Stimulated activated CD4-positive, alpha-beta T cell treated with anti-CD3 and anti-CD28 coated beads, Interleukin-4, amount 100 ng/mL, for 24 hours (primary cell): ENCODE results near the gene TCF12.

ENCODE experiments used
- DNase-seq: peaks from one replicate; pipeline ENCODE4 v3.0.0-alpha.2; 2020

The TCF12 gene

DNA sequence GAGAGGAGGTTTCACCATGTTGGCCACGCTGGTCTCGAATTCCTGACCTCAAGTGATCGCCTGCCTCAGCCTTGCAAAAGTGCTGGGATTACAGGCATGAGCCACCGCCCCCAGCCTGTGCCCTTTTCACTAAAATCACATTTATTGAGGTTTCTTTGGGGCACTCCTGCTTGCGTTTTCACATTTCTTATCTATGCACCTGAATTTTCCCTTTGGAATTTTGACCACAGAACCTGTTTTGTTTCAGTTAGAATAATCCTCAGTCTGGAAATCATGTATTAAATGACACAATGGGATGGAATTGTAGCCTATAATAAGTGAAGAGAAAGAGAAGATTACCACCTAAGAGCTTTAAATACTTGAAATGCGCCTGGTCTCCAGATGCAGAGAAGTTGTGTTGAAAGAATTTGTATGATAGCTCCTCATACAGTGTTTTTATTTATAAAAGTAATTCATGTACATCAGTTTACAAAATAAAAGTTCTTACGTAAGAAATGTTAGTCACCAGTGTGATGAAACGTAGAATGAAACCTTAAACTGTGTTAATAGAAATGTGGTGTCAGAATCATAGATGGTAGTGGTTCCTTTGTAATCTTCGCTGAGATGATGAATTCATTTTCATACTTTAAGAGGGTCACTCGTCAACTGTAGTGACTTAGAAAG, 107.0 kb downstream of the TCF12 start:
- DNase-seq: no peak

DNA sequence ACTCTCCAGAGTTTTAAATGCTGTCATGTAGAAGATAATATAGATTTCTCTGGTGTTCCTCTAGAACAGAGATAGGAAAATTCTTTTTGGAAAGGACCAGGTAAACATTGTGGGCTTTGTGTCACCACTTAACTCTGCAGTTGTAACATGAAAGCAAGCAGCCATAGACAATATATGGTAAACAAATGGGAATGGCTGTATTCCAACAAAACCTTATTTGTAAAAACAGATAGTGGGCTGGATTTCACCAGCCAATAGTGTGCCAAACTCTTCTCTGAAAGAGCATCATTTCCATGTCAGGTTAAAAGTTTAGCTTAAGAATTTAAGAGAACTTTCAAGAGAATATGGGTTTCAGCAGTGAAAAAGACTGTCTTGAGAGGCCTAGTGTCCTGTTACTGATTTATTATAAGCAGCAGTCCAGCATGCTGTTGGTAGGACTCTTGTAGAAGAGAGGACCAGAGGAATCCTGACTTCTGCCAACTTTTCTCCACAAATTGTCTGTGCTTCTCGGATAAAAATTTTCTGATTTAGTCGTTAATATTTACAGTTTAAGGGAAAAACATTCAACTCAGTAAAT, 107.7 kb downstream of the TCF12 start:
- no peak for DNase-seq

DNA sequence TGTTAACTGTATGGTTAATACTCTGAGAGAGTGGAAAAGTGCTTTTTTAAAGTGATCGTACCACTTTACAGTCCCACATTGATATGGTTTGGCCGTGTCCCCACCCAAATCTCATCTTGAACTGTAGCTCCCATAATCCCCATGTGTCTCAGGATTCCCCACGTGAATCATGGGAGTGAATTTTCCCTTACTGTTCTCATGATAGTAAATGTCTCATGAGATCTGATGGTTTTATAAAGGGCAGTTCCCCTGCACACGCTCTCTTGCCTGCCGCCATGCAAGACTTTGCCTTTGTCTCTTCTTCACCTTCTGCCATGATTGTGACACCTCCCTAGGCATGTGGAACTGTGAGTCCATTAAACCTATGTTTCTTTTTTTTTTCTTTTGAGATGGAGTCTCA, 109.2 kb downstream of the TCF12 start:
- DNase-seq: no peak

DNA sequence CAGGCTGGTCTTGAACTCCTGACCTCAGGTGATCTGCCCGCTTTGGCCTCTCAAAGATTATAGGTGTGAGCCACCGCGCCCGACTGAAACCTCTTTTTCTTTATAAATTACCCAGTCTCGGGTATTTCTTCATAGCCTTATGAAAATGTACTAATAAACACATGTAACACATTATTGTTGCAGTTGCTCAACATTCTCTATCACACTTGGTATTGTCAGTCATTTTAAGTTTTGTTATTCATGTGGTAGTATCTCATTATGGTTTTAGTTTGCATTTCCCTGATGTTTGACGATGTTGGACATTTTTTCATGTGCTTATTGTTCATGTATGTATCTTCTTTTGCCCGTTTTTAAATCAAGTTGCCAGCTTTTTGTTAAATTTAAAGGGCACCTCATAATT, 109.7 kb downstream of the TCF12 start:
- DNase-seq: no peak

DNA sequence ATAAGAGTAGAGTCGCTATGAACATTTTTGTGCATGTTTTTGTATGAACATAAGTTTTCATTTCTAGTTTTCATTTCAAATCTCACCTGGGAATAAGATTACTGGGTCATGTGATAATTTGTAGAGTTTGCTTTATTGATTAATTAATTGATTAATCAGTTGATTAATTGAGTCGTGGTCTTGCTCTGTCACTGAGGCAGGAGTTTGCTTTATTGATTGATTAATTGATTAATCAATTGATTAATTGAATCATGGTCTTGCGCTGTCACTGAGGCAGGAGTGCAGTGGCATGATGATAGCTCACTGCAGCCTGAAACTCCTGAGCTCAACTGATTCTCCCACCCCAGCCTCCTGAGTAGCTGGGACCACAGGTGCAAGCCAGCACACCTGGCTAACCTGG, 111.6 kb downstream of the TCF12 start:
- no peak for DNase-seq

DNA sequence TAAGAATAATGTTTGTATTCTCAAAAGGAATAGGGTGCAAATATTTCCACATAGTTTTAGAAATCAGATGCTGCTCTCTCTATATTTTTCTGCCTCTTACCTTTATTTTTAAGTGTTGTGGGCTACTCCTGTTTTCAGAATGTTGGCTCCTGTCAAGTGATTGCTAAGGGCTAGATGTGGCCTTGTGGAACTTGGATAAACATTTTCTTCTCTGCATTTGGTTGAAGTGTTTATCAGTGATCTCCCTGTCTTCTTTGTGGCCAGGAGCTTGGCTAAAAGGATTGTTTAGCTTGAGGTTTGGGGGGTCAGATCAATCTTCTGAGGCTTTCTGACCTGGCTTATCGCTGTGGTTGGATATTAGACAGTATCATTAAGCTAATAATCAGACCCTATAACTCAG, 112.6 kb downstream of the TCF12 start:
- no peak for DNase-seq

DNA sequence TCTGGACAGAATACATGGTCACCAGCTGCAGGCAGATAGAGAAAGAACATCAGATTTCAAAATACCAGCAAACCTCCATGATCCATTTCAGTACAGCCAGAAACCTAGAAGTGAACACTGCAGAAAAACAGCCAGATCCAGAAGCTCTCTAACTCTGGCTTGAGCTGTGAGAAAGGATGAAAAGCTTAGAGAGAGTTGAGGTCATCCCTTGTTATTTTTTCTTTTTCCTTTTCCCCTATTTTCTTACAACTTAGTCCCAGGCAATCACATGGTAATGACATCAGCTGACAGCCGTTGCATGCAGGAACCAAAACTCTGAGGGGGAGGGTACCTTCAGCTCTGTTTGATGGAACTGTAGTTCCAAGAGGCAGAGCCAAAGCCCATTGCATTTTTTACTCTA, 113.2 kb downstream of the TCF12 start:
- no peak for DNase-seq

DNA sequence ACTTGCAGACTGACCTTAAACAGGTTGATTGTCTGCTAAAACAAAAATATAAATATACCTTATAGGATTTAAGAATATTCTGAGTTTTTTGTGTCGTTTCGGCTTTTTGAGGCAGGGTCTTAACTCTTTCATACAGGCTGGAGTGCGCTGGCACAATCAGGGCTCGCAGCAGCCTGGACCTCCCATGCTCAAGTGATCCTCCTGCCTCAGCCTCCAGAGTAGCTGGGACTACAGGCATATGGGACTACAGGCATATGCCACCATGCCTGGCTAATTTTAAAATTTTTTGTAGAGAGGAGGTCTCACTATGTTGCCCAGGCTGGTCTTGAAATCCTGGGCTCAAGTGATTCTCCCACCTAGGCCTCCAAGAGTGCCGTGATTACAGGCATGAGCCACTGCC, 113.9 kb downstream of the TCF12 start:
- DNase-seq: no peak

GRCh38 chr15:57033715-57034439, 115.4 kb downstream of the TCF12 start:
- DNase-seq: no peak

GRCh38 chr15:57034613-57035012, 116.2 kb downstream of the TCF12 start:
- DNase-seq: no peak

- no peak for DNase-seq
Measured at GRCh38 chr15:57035664-57036063, 117.2 kb downstream of the TCF12 start.

DNA sequence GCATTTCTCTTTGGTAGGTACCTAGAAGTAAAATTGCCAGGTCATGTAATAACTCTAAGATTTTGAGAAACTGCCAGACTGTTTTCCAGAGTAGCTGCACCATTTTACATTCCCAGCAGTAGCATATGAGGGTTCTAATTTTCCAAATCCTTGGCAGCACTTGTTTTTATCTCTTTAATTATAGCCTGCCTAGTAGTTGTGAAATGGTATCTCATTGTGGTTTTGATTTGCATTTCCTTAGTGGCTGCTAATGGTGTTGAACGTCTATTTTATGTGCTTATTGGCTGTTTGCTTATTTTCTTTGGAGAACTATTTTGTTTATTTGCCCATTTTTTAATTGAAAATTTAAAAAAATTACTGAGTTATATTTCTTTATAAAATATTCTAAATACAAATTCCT, 117.9 kb downstream of the TCF12 start:
- no peak for DNase-seq

DNA sequence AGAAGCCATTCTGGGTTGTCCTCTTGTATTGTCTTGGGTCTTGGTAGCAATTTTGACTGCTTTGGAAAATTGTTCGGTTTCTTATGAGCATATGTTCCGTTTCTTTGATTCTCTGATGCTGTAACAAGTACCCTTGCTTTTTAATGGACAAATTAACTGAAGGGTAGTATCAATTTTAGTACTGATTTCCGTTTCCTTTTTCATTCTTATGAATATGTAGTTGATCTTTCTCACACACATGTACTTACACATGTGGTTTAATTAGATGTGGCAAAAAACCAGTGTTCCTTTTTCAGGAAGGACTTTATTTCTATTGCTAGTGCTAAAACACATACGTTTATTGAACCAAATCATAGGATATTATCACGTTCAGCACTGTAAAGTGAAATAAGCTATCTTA, 119.1 kb downstream of the TCF12 start:
- no peak for DNase-seq

DNA sequence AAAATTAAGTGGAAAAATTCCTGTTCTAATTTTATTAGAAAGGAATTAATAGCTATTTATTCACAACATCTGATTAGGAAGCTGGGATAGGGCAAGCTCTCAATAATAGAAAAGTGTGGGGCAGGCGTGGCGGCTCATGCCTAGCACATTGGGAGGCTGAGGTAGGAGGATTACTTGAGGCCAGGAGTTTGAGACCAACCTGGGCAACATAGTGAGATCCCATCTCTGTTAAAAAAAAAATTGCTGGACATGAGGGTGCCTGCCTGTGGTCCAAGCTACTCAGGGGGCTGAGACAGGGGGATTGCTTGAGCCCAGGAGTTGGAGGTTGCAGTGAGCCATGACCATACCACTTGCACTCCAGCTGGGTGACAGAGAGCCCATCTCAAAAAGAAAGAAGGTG, 119.6 kb downstream of the TCF12 start:
- no peak for DNase-seq

DNA sequence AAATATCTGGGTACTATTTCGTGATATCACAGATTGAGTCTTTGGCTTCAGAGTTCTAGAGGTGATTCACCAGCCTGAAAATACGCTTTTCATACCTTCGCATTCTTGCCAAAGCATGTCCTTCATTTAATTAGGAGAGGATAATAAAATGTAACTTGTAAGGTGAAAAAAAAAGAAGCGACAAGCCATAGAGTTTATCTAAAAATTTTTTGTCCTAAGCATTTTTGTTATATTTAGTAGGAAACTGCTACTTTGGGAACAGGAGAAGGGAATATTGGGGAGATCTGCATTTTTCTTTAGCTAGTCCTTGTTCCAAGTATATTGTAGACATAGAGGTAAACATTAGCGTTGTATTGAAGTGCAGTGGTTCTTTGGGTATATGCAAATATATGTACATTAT, 120.1 kb downstream of the TCF12 start:
- DNase-seq: no peak

DNA sequence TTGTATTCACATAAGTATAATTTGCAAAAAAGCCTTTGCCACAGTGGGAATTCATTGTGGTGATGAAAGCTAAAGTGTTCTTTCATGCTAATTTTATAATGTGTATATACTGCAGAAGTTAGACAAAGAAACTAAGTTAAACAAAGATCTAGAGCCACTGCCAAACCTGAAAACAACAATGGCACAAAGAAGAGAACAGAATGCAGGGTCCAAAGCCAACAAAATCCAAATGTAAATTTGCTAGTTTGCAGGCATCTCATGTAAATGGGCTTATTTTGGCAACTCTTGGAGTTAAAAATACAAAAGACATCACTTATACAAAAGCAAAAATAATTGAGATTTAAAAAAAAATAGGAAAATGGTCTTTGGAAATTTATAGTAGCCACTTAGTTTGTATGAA, 123.0 kb downstream of the TCF12 start:
- DNase-seq: no peak

DNA sequence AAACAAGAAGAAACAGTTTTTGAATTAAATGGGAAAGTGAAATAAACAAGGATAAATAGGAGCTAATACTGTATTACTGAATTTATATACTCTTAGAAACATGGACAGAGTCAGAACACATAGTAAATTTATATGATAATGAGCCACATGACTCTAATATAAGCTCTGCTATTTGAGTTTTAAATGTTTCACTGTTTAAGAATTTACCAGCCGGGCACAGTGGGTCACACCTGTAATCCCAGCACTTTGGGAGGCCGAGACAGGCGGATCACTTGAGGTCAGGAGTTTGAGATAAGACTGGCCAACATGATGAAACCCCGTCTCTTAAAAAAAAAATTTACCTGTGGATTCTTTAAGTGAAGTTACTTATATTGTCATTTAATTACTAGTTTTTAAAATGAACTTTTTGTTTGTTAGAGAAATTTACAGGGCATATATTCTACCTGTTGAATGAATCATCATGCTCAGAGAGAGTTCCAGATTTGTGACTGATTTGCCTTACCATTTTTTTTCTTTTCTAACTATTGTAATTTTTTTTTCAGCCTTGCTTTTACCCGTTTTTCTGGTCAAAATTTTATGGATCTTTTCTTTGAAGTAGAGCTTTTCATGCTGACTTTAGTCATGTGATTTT, 125.7 kb downstream of the TCF12 start:
- no peak for DNase-seq

GRCh38 chr15:57044970-57045369, 126.5 kb downstream of the TCF12 start:
- DNase-seq: no peak

DNA sequence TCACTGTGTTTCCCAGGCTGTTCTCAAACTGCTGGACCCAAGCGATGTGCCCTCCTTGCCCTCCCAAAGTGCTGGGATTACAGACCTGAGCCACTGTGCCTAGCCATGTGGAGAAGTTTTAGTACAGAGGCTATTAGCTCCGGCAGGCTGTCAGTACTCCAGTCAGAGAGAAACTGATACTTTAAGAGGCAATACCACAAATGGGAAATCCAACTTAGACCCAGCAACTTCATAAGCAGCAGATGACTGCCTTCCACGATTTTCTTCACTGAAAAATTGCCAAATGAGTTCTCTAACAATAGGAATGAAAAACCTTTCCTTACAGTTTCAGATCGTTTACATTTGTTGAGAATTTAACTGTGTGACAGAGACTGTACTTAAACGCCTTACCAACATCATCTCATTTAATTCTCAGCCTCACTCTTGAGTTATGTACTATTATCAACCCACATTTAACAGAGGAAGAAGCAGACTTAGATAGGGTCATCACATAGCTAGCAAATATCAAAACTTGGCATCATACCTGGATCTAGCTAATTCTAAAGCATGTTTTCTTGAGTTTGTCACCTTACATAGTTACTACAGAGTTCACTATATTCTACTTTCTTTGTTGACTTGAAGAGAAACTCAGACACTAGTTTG, 127.4 kb downstream of the TCF12 start:
- DNase-seq: no peak

DNA sequence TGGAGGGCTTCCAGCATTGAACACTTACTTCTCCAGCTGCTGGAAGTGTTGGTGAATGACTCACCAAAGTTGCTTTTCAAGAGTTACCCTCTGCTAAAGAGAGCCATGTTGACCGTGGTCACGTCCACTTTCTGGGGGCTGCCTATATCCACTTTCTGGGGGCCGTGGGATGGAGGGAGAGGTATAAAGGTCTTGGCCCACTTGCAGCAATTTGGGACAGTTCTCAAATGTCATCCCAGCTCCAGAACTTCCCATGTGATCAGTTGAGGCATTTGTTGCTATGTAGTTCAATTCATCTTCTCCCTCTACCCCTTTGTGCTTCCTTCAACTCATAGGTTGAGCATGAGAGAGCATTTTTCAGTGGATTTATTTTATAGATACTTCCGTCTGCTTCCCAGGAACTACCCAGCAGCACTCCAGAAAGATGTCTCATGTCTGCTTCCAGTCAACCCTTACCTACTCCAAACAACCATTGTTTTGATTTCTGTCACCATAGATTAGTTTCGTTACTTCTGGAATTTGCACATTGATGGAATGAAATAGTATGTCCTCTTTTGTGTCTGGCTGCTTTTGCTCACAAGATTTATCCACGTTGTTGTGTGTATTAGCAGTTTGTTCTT, 130.6 kb downstream of the TCF12 start:
- no peak for DNase-seq

DNA sequence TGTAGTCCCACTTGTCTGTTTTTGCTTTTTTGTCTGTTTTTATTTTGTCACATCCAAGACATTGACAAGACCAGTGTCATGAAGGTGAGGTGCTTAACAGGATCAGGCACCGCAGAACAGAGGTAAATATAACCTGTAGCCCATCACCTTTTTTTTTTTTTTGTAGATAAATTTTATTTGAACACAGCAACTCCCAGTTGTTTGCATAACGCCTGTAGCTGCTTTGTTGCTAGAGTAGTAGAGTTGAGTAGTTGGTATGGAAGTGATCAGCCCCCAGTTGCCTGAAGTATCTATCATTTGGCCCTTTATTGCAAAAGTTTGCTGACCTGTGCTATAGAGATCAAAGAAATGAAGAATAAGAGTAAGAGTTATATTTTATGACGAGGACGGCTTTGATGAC, 135.0 kb downstream of the TCF12 start:
- DNase-seq: no peak

DNA sequence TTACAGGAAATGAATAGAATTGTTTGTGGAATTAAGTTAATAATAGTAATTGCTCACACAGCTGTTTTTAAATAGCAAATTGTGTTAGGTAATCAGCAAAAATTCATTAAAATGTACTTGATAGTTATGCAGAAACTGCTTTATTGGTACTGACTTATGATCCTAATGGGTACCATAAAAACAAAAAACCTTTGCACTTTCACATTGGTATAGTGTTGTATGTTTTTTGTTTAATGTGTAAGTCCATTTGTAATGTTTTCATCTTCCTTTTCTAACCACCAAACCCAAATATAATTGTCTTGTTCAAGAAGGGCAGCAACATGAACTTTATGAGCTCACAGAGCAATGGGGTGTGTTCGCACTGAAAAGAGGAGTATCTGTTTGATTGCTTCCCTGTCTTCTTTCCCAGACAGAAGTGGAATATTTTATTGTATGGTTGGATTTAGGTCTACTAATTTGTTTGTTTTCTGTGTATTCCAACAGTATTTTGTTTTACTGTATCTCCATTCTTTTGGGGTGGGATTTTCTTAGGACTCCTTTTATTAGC, 135.8 kb downstream of the TCF12 start:
- no peak for DNase-seq

DNA sequence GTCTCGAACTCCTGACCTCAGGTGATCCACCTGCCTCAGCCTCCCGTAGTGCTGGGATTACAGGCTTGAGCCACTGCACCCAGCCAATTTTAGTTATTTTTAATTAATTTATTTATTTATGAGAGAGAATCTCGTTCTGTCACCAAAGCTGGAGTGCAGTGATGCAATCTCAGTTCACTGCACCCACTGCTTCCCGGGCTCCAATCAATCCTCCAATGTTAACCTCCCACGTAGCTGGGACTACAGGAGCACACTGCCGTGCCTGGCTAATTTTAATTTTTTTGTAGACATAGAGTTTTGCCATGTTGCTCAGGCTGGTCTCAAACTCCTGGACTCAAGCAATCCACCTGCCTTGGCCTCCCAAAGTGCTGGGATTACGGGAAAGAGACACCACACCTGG, 137.9 kb downstream of the TCF12 start:
- DNase-seq: no peak
